Activated CD4-positive, CD25-positive, alpha-beta regulatory T cell (primary cell): ENCODE results near the gene ELP4.

ENCODE experiments used
- DNase-seq, 4 experiments: peaks; one replicate each; lab custom pipeline; 2025; lab: John Stamatoyannopoulos, UW

The ELP4 gene

GRCh38 chr11:31824879-31825837, 315.6 kb downstream of the ELP4 start:
- no peak for DNase-seq

GRCh38 chr11:31825838-31826484, 316.4 kb downstream of the ELP4 start:
- DNase-seq, result no peak

- no peak for DNase-seq
Measured at GRCh38 chr11:31826536-31827438, 317.2 kb downstream of the ELP4 start.

DNA sequence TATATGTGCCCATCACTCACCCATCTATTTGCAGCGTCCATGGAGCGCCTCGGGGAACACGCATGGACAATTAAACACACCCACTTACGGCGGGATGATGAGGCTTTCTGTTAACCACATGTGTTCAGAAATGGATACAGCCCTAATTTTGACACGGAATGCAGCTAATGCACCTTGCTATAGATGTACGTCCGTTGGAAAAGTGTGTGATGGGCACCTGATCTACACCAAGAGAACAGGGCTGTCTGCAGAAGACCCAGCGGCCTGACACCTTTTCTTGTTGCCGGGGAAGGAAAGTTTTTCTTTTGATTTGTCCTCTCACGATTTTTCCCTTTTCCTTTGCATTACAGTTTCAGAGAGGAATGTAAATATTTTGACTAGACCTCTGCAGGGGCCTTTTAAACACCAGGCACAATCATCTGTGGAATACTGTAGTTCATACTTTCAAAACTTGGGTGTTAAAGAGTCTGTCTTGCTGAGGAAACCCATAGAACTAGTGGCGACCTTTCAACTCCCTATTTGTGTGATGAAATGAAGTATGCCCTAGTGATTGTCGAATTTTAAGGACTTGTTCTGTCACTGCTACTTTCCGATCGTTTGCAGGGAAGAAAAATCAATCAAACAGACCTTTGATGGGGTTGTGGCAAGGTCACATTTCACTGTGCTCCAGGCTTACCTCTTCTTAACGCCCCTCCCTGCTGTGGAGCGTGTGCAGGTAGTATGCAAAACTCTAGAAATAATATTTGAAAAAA, 318.1 kb downstream of the ELP4 start:
- DNase-seq, result no peak

GRCh38 chr11:31828217-31828616, 318.6 kb downstream of the ELP4 start:
- no peak for DNase-seq

GRCh38 chr11:31830406-31830805, 320.8 kb downstream of the ELP4 start:
- no peak for DNase-seq

- DNase-seq, result no peak
Measured at GRCh38 chr11:31834237-31834636, 324.7 kb downstream of the ELP4 start.
